GM12878 (cell line): Measurements from ENCODE around the gene CYSTM1.

Source experiments
- DPF2 ChIP-seq: fragments of 450-650 bp; IDR thresholded peaks from 2 replicates; pipeline ENCODE4 v1.6.1; 2017; ENCODE audit warnings: mild to moderate bottlenecking
- FOS ChIP-seq: IDR thresholded peaks from 3 replicates; pipeline ENCODE4 v1.6.1; 2011; ENCODE audit warnings: borderline replicate concordance; ENCODE audit not compliant: insufficient read length; ENCODE audit errors: extremely low read depth
- IKZF2 ChIP-seq, 2 experiments: fragments of 450-650 bp; IDR thresholded peaks; 2 replicates each; pipeline ENCODE4 v1.6.1; 2017; ENCODE audit warnings: mild to moderate bottlenecking in 2 of 2, moderate library complexity in 2 of 2
- POLR2AphosphoS5 ChIP-seq: IDR thresholded peaks from 2 replicates; pipeline ENCODE4 v1.6.1; 2011; ENCODE audit warnings: mild to moderate bottlenecking, low read length, inconsistent platforms
- RUNX3 ChIP-seq: IDR thresholded peaks from 2 replicates; pipeline ENCODE4 v1.6.1; 2012; ENCODE audit warnings: low read length, inconsistent platforms
- SMAD5 ChIP-seq: IDR thresholded peaks from 2 replicates; pipeline ENCODE4 v1.6.1; 2016; ENCODE audit warnings: antibody characterized with exemption, low read depth
- TF ChIP-seq, protein P1 (sequence below), 3 experiments: IDR thresholded peaks in 2 of 3; conservative IDR thresholded peaks in 1 of 3; 2 replicates each; pipeline ENCODE4 v1.5.1; 2011; ENCODE audit warnings: low read depth in 3 of 3, low read length in 3 of 3, mild to moderate bottlenecking in 3 of 3, control low read depth in 2 of 3, moderate library complexity in 2 of 3, inconsistent platforms in 1 of 3, mixed read lengths in 1 of 3; ENCODE audit not compliant: control insufficient read depth in 2 of 3, insufficient read depth in 1 of 3; ENCODE audit errors: extremely low read depth in 1 of 3
- TF ChIP-seq, protein P2 (sequence below): IDR thresholded peaks from 2 replicates; pipeline ENCODE4 v1.6.1; 2011; ENCODE audit warnings: mild to moderate bottlenecking, low read depth, low read length, moderate library complexity; ENCODE audit not compliant: insufficient replicate concordance
- TF ChIP-seq, protein P3 (sequence below): IDR thresholded peaks from 2 replicates; pipeline ENCODE4 v1.6.1; 2012; ENCODE audit warnings: low read depth, low read length, improper control_type of control experiment

DNA sequence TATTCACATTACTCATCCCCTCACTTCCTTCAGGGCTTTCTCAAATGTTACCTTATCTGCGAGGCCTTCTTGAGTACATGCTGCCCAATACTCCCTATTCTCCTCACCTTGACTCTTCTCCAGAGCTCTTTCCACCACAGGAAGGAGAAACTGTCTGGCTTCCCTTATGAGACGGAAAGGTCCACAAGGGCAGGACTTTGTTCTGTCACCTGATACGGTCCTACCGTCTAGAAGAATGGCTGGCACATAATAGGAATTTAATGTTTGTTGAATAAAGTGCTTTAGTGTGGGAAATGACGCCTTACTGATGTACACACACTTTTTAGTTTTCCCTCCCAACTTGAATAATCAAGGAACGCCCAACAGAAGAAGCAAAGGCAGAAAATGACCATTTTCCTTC, 75.4 kb downstream of the CYSTM1 start:
- TF ChIP-seq, protein P1, sequence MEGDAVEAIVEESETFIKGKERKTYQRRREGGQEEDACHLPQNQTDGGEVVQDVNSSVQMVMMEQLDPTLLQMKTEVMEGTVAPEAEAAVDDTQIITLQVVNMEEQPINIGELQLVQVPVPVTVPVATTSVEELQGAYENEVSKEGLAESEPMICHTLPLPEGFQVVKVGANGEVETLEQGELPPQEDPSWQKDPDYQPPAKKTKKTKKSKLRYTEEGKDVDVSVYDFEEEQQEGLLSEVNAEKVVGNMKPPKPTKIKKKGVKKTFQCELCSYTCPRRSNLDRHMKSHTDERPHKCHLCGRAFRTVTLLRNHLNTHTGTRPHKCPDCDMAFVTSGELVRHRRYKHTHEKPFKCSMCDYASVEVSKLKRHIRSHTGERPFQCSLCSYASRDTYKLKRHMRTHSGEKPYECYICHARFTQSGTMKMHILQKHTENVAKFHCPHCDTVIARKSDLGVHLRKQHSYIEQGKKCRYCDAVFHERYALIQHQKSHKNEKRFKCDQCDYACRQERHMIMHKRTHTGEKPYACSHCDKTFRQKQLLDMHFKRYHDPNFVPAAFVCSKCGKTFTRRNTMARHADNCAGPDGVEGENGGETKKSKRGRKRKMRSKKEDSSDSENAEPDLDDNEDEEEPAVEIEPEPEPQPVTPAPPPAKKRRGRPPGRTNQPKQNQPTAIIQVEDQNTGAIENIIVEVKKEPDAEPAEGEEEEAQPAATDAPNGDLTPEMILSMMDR (IDR thresholded peaks at IDR 0.05 in 2 of 3, conservative IDR thresholded peaks at IDR 0.05 in 1 of 3; ENCODE audit: control insufficient read depth in 2 of 3, extremely low read depth in 1 of 3, insufficient read depth in 1 of 3, low read depth in 3 of 3, low read length in 3 of 3), result no peak
- TF ChIP-seq, protein P2, sequence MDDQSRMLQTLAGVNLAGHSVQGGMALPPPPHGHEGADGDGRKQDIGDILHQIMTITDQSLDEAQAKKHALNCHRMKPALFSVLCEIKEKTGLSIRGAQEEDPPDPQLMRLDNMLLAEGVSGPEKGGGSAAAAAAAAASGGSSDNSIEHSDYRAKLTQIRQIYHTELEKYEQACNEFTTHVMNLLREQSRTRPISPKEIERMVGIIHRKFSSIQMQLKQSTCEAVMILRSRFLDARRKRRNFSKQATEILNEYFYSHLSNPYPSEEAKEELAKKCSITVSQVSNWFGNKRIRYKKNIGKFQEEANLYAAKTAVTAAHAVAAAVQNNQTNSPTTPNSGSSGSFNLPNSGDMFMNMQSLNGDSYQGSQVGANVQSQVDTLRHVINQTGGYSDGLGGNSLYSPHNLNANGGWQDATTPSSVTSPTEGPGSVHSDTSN, result no peak
- no peak for TF ChIP-seq POLR2AphosphoS5
- no peak for TF ChIP-seq SMAD5
- TF ChIP-seq, protein P3, sequence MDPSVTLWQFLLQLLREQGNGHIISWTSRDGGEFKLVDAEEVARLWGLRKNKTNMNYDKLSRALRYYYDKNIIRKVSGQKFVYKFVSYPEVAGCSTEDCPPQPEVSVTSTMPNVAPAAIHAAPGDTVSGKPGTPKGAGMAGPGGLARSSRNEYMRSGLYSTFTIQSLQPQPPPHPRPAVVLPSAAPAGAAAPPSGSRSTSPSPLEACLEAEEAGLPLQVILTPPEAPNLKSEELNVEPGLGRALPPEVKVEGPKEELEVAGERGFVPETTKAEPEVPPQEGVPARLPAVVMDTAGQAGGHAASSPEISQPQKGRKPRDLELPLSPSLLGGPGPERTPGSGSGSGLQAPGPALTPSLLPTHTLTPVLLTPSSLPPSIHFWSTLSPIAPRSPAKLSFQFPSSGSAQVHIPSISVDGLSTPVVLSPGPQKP, result no peak
- TF ChIP-seq FOS, result no peak
- TF ChIP-seq DPF2, result no peak
- TF ChIP-seq IKZF2 (IDR thresholded peaks at IDR 0.05), result no peak
- no peak for TF ChIP-seq RUNX3
